ENCODE data around the gene KDM5C. TPM values are rescaled to one million over a fixed set of nuclear protein-coding genes. Genes with fewer than 3 reads are reported as not detected.

KDM5C gene
- total and polyA plus RNA-seq, 2 of the 4 experiments (the other 2 are of a cell fraction) = 75.4 to 84.6 TPM

DNA sequence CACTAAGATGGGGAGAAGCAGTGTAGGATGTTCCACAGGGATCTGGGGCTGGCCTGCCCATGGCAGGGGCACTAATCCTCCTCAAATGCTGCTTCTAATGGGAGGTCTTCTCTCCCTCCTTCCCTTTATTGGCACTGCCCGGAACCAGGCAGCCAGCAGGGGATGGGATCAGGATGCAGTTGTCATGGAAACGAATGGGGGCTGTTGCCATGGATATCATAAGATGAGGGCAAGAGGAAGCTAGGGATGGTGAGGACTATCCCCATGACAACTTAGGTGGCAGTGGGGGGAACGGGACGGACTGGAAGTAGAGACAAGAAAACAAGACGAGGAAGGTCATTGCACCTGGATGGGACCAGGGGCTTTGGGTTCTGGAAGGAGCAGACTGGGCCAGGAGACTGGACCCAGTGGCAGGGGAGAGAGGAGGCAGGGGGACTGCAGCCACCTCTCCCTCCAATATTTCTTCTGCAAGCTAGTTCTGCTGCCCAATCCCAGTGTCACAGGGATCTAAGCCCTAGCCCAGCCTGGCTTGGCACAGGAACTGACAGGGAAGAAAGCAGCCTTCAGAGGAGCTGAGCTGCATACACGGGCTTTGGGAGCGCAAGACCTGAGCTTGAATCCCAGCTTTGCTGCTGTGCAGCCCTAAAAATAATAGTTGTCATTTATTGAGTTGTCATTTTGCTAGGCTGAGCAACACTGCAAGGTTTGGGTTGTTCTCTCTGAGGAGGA, 37.3 kb upstream of the KDM5C start:
- H3K4ac ChIP-seq (ENCODE audit: low read depth, low read length) = peak overlapping the region; percentile 25; the same call in 1 of the 2 replicates
- H3K9me1 ChIP-seq (ENCODE audit: insufficient read depth, low read length) = peaks cover 24% of the 10 kb centered on the region
- H2AK5ac ChIP-seq (ENCODE audit: low read depth, low read length) = peak overlapping the region; percentile 39; the same call in 1 of the 2 replicates
- H3K18ac ChIP-seq (ENCODE audit: low read depth, low read length) = no peak overlapping the region
- H4K8ac ChIP-seq (ENCODE audit: low read depth in 2 of 2, low read length in 2 of 2) = 0 out of 4 replicates have a peak overlapping the region, but pooled peaks of 1 of the 2 experiments have one; percentile 11
- H3K56ac ChIP-seq (ENCODE audit: extremely low read depth, insufficient read depth, low read length) = no peak overlapping the region
- no peak overlapping the region for H2BK15ac ChIP-seq (ENCODE audit: low read depth, low read length)
- no peak overlapping the region for H2BK5ac ChIP-seq (ENCODE audit: low read depth, low read length, poor library complexity, severe bottlenecking)
- ATAC-seq (ENCODE audit: low read depth) (no peak), DNase-seq (no peak)
- H3K9ac ChIP-seq (ENCODE audit: low read depth, low read length) = no peak overlapping the region
- POLR2A ChIA-PET (ENCODE audit: unreplicated experiment) = no interaction called here
- H3K36me3 ChIP-seq (ENCODE audit: control insufficient read depth, insufficient read depth, low read length) = no peaks in the 10 kb centered on the region
- CTCF ChIA-PET = interaction anchor here (0.6 kb wide), 1 partner anchor 15 kb away, joined by 3 read pairs; no protein-coding TSS in a partner anchor
- H2BK20ac ChIP-seq (ENCODE audit: low read depth, low read length) = peak overlapping the region; percentile 11; the same call in 1 of the 2 replicates
- in situ Hi-C loops (cut with MboI; ENCODE audit: low sequenced_read_pairs) (no loop called here), intact Hi-C loops (cut with micrococcal nuclease) (no loop called here), dilution Hi-C loops (cut with HindIII; ENCODE audit: low sequenced_read_pairs, unreplicated experiment) (no loop called here)
- H3K9me3 ChIP-seq (ENCODE audit: control insufficient read depth, insufficient read depth, low read length) = no peaks in the 10 kb centered on the region
- 80% methylated on average over 2 of the region's 7 CpGs; no CpG with 5 or more reads in 1 of the 2 experiments for WGBS, 2 experiments (ENCODE audit: extremely low coverage in 2 of 2, insufficient read length in 1 of 2)
- TF ChIP-seq FOS (IDR thresholded peaks at IDR 0.05; ENCODE audit: low read depth, low read length) (no peak), RAD21 (IDR thresholded peaks at IDR 0.05; ENCODE audit: low read length) (no peak), RFX5 (IDR thresholded peaks at IDR 0.05; ENCODE audit: low read depth, low read length) (no peak), SMC3 (IDR thresholded peaks at IDR 0.05; ENCODE audit: low read depth, low read length) (no peak), NFE2L2 (IDR thresholded peaks at IDR 0.05; ENCODE audit: low read depth, low read length) (no peak), RCOR1 (IDR thresholded peaks at IDR 0.05; ENCODE audit: insufficient replicate concordance, low read length) (no peak)
- TF ChIP-seq, protein P1, sequence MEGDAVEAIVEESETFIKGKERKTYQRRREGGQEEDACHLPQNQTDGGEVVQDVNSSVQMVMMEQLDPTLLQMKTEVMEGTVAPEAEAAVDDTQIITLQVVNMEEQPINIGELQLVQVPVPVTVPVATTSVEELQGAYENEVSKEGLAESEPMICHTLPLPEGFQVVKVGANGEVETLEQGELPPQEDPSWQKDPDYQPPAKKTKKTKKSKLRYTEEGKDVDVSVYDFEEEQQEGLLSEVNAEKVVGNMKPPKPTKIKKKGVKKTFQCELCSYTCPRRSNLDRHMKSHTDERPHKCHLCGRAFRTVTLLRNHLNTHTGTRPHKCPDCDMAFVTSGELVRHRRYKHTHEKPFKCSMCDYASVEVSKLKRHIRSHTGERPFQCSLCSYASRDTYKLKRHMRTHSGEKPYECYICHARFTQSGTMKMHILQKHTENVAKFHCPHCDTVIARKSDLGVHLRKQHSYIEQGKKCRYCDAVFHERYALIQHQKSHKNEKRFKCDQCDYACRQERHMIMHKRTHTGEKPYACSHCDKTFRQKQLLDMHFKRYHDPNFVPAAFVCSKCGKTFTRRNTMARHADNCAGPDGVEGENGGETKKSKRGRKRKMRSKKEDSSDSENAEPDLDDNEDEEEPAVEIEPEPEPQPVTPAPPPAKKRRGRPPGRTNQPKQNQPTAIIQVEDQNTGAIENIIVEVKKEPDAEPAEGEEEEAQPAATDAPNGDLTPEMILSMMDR (conservative IDR thresholded peaks at IDR 0.05; ENCODE audit: low read depth, low read length) = no peak
- TF ChIP-seq, protein P2, sequence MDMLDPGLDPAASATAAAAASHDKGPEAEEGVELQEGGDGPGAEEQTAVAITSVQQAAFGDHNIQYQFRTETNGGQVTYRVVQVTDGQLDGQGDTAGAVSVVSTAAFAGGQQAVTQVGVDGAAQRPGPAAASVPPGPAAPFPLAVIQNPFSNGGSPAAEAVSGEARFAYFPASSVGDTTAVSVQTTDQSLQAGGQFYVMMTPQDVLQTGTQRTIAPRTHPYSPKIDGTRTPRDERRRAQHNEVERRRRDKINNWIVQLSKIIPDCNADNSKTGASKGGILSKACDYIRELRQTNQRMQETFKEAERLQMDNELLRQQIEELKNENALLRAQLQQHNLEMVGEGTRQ (IDR thresholded peaks at IDR 0.05; ENCODE audit: low read depth, low read length) = no peak
- TF ChIP-seq, protein P3, sequence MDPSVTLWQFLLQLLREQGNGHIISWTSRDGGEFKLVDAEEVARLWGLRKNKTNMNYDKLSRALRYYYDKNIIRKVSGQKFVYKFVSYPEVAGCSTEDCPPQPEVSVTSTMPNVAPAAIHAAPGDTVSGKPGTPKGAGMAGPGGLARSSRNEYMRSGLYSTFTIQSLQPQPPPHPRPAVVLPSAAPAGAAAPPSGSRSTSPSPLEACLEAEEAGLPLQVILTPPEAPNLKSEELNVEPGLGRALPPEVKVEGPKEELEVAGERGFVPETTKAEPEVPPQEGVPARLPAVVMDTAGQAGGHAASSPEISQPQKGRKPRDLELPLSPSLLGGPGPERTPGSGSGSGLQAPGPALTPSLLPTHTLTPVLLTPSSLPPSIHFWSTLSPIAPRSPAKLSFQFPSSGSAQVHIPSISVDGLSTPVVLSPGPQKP (IDR thresholded peaks at IDR 0.05; ENCODE audit: borderline replicate concordance, low read depth, low read length) = no peak
- no peak overlapping the region for H3K14ac ChIP-seq (replicated peaks; ENCODE audit: low read depth, low read length)
- peaks cover 32% of the 10 kb centered on the region; the same call in 1 of the 2 replicates for H3K27me3 ChIP-seq (ENCODE audit: control insufficient read depth, insufficient read depth, low read length)
- no peak overlapping the region for H3K4me2 ChIP-seq (ENCODE audit: low read depth, low read length)
- H3K4me3 ChIP-seq (ENCODE audit: insufficient read depth, low read depth, low read length) = no peak overlapping the region
- no peak overlapping the region for H4K5ac ChIP-seq (ENCODE audit: low read depth, low read length)
- peaks cover 24% of the 10 kb centered on the region for H3K4me1 ChIP-seq (ENCODE audit: control insufficient read depth, insufficient read depth, low read length)
- no peak overlapping the region for H2AK9ac ChIP-seq (replicated peaks; ENCODE audit: low read depth, low read length, poor library complexity)
- BruUV-seq (replicated peaks) = no TSS peak
- no peak overlapping the region for H3K27ac ChIP-seq (ENCODE audit: insufficient read depth, low read length)
- no peak overlapping the region for H3K23ac ChIP-seq (ENCODE audit: low read depth, low read length)
- H4K20me1 ChIP-seq (ENCODE audit: insufficient read depth, low read length) = peaks cover 23% of the 10 kb centered on the region; the same call in 1 of the 2 replicates
- H2AFZ ChIP-seq (replicated peaks; ENCODE audit: low read length, poor library complexity) = no peak overlapping the region
- H2BK120ac ChIP-seq (ENCODE audit: low read depth, low read length) = peak overlapping the region; percentile 49; the same call in 1 of the 2 replicates
- peaks cover 0 to 17% of the 10 kb centered on the region in 2 experiments; a peak in 1 of 4 replicates for H3K79me1 ChIP-seq (ENCODE audit: low read depth in 1 of 2, low read length in 2 of 2)
- peak overlapping the region; percentile 19; the same call in 1 of the 2 replicates for H4K91ac ChIP-seq (ENCODE audit: insufficient read depth, low read depth, low read length)
